ENCODE data around the gene ARHGAP19.
A peak's percentile ranks its signal among the peaks of the same experiment; 100 is the strongest.

The ARHGAP19 gene

DNA sequence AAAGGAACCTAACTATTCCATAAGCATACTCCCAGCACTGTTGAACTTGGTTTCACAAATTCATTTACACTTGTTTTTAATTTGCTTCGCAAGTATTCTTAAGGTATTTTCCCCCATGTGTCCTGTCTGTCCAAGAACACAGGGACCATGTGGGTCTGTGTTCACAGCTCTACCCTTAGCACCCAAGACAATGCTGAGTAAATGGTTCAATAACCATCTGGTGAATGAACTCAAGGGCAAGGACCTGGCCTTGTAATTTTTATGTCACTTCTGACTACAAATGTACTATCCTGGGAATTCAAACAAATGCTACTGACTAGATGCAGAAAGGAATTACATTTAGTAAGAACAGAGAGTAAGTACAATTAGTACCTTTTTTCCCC, 63.7 kb downstream of the ARHGAP19 start:
- no peak for DNase-seq (ENCODE audit: low spot score)

DNA sequence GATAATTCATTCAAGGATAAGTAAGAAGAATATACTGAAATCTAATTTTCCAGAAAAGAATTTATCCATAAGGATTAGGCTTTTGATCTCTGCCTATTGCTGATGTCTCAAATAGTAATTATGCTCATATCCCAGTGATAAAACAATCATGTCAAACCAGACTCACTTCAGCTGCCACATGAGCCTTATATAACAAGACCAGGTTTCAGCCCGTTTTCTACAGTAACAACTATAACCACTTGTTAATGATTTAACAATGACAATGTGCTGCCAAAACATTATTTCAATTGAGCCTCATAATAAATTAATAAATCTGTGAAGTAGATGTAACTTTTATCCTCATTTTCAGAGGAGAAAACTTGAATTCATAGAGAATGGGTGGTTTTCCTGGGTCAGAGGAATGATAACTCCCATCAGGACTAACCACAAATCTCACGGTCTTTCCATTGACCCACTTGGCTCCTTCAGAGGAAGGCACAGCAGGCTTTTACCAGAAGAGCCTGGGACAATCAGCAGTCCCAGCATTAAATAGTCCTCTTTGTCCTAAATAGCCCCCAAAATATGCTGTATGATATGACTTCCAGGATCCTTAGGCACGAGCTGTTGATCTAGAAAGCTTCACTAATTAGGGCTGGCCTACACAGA, 64.2 kb downstream of the ARHGAP19 start:
- no peak for DNase-seq (ENCODE audit: low spot score)

- DNase-seq (ENCODE audit: low spot score): no peak
Observed at GRCh38 chr10:97226398-97226797, 66.0 kb downstream of the ARHGAP19 start.

DNA sequence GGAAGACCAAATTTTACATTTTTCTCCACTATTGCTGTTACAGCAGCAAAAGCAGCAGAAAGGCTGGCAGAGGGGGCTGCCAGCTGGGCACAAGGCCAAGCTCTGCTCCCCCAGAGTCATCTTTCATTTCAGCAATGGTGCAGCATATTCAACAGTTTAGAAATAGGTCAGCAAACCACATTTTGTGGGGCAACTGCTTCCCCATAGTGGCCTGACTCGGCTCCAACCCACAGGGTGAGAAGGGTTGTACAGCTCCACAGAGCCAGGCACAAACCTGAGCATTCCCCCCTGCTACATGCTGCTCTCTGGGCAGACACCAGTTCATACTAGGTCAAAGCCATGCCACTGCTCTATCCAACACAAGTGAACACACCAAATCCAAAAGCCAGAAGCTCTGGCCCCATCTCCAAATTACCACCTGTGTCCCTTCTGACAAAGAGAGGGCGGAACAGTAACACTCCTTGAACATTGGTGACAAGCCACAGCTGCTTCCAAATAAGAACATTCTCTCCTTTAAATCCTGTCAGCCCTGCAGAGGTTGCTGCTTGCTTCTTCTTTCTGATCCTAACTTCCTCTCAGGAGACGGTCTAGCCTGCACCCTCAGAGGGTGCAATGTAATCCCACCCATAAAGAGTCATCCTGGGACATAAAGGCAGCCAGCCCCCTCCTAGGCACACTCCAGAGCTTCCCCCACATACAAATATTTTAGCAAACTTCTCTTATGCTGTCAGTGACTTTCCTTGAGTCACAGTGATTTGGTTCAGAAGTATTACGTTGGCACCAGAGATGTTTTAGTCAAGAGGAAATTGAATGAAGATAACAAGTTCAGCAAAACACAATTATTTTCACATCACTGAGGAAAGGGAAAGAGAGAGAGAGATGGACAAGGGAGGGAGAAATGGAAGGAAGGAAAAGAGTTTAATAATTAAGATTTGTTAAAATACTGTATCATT, 67.7 kb downstream of the ARHGAP19 start:
- no peak for DNase-seq (ENCODE audit: low spot score)

DNA sequence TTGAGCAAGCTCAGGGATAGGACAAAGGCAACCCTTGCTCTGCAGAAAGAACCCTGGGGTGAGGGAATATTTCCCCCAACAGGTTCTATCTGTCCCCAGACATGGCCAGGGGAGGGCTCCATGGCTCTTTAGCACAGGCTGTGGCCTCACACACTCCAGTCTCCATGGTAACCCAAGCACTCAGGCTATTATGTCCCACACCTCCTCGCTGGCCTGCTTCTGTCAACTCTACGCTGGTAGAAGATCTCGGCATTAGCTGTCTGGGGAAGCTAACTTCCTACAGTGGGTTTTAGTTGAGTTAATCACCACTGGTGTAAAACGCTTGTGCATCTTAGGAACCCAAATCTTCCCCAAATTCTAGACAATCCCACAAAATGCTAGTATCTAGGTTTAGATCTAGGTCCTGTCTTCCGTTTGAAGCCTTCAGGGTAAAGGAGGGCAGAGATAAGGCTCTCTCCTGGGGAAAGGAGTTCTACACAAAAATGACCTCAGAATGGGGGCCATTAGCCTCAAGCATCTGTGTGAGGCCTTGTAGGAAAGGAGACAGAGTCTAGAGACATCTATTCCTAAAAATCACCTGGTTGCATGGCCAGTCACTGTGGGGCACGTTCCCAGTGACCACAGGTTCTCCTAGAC, 70.0 kb downstream of the ARHGAP19 start:
- no peak for DNase-seq (ENCODE audit: low spot score)

DNA sequence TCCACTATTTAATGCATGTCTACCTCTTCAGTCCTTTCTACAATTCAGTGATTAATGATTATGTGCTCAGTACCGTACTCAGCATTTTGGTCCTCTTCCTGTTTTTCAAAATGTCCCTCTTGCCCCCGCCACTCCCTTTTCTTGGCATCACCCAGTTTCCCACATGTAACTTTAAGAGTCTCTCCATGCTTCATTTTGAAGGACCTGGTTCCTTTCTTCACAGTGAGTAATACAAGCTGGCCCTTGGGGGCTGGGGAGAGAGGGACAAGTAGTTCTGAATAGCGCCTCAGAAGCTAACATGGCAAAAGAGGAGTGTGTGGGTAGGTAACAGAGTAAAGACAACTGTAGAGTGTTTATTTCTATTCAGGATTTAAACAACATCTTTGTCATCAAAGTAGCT, 72.1 kb downstream of the ARHGAP19 start:
- no peak for DNase-seq (ENCODE audit: low spot score)

GRCh38 chr10:97217299-97217698, 75.1 kb downstream of the ARHGAP19 start:
- DNase-seq (ENCODE audit: low spot score): no peak

DNA sequence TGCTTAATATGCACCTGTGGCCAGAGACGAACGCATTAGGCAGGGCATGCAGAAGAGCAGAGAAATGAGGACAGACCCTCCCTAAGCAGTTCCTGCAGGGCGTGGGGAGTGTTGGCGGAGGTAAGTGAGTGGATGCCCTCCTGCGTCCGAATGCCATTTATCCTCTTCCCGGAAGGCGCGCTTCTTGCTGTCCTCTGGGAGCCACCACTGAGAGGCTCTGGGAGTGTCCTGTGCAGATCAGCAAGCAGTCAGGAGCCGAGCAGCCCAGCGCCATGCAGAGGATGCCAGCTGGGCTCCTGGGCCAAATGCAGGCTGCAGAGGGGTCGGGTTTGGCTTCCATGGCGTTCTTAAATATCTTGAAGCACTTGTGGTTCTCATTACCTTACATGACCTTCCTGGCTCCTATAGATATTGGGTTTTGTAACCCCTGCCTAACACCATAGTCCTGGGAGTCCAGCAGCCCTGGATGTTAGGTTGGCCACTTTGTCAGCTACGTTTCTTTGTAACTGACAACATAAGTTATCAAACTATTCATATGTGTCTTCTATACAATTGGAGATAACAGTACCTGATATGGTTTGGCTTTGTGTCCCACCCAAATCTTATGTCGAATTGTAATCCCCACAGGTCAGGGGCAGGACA, 76.7 kb downstream of the ARHGAP19 start:
- DNase-seq (ENCODE audit: low spot score): no peak

- DNase-seq (ENCODE audit: low spot score): no peak
Observed at GRCh38 chr10:97213431-97213830, 79.0 kb downstream of the ARHGAP19 start.

DNA sequence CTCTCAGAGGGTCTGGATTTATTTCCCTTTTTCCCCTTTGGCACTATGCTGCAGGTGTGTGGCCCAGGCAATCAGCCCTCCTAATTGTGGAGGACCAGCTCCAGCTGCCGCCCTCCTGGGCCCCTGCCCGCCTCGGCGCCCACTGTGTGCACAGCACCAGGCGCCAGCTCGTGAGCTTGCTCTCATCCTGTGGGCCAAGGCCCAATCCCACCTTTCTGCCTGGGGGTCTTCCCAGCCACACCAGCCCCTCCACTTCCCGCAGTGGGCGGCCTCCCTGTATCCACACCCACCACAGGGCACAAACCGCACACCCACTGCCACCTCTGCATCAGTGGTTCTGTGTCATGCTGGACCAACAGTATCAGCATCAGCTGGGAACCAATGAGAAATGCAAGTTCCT, 81.2 kb downstream of the ARHGAP19 start:
- no peak for DNase-seq (ENCODE audit: low spot score)

DNA sequence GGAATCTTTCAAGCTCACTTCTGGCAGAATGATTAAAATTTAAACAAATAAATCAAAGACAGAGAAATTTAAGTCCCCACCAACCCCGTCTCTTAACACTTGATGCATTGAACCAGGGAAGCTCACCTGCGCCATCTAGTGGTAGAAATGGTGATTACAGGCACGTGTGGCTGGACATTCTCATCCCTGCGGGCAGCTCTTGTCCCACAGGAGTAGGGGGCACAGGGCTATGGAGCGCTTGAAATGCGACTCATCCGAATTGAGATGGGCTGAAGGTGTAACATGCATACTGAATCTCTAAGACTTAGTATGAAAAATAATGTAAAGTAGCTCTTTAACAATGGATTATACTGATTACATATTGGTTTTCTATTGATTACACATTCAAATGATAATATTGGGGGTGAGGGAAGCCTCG, 81.9 kb downstream of the ARHGAP19 start:
- DNase-seq (ENCODE audit: low spot score): peak; percentile 80

DNA sequence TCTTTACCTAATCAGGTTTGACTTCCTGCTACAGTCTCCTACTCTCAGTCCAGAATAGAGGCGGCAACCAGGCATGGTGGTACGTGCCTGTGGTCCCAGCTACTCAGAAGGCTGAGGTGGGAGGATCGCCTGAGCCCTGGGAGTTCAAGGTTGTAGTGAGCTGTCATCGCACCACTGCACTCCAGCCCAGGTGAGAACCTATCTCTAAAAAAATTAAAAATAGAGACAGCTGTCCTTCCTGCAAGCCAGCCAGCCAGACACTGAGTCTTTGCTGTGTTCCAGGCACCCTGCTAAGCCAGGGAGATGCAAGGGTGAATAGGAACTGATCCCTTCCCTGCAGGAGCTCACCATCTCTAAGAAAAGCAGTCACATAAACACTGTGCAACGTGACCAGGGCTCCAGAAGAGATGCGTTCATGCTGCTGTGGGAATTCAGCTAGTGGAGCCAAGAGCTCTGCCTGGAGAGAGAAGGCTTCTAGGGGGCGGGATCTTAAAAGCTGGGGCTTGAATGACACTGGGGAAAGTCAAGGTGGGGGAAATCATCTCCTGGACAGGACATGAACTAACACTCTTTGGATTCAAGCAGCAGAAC, 84.6 kb downstream of the ARHGAP19 start:
- no peak for DNase-seq (ENCODE audit: low spot score)

- DNase-seq (ENCODE audit: low spot score): no peak
Observed at GRCh38 chr10:97207131-97207530, 85.3 kb downstream of the ARHGAP19 start.

GRCh38 chr10:97204826-97205679, 87.4 kb downstream of the ARHGAP19 start:
- no peak for DNase-seq (ENCODE audit: low spot score)

DNA sequence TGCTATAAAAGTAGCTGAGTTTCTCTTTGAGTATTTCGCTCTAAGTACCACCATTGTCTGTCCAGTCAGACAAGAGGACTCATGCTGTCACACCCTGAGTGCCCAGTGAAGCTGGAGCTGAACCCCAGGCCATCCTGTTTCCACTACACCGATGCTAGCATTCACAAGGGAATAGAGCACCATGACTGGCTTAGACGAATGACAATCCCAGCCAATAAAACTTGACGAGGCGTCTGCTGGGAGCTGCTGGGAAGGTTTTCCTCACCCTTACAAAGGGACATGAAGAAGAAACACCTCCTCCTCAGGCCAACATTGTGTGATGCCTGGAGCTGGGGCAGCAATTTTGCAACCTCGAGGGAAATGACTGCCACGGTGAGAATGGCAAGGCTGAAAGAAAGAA, 89.2 kb downstream of the ARHGAP19 start:
- no peak for DNase-seq (ENCODE audit: low spot score)

- no peak for DNase-seq (ENCODE audit: low spot score)
Observed at GRCh38 chr10:97200616-97201015, 91.8 kb downstream of the ARHGAP19 start.

DNA sequence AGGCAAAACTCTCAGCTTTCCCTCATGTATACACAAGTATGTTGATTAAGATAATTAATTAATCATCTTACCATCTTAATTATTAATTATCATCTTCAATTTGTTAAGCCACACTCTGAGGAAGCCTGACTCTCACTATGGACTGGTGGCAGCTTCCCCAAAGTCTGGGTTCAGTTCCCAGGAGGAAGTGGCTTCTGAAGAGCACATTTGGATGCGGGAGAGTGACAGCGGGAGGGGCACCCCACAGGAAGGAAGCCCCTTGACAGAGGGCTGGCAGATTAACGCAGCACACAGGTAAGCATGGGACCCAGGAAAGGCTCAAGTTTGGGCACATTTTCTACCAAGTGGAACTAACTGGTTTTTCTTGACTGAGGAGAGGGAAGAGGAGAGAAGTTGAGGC, 93.3 kb downstream of the ARHGAP19 start:
- no peak for DNase-seq (ENCODE audit: low spot score)

DNA sequence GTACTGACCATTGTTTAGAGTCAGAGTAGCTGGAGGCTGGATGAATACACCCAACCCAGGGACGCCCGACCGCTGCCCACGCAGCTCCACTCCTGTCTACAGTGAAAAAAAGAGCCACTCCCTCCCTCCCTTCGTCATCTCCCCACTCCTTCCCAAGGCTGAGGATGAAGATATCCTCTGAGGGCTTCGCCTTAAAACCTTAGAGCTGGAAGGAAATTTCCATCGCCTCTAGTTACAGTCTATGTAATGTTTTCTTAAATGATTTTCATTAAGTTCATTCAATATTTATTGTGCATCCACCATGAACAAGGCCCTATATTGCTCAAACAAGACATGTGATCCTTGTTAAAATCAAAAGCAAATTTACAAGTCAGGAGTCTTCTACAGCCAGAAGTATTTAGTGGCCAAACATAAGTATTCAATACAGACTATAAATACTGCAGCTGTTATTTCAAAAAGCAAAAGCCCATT, 95.4 kb downstream of the ARHGAP19 start:
- no peak for DNase-seq (ENCODE audit: low spot score)

GRCh38 chr10:97196223-97197029, 96.0 kb downstream of the ARHGAP19 start:
- DNase-seq (ENCODE audit: low spot score): peak; percentile 33

DNA sequence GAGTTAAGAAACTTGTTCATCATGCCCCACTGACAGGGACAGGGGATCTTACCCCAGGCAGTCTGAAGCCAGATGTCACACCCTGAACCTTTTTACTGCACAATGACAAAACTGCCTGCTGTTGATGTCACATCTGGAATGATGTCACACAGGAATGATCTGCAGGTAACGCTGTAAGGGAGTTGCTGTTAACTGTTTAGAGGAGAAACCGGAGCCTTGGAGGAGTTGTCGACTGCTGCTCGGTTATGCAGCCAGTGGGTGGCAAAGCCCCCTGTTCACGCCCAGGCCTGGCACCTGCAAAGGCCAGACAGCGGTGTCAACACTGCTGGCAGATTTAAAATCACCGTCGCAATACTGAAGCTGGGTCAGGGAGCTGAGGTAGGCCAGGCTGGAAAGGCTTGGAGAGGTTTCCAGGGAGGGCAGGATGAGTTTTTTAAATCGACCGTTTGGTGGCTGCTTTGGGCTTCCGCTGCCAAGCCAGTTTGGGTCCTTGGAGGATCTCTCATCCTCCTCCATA, 96.7 kb downstream of the ARHGAP19 start:
- no peak for DNase-seq (ENCODE audit: low spot score)

Measured in hematopoietic multipotent progenitor cell treated with erythropoietin and hydrocortisone succinate and interleukin-3 and kit ligand, for 17 days (in vitro differentiated cells).